Esophagus muscularis mucosa (tissue), 4 donors: Measurements from ENCODE around the gene PIGX. TPM values are rescaled to one million over a fixed set of nuclear protein-coding genes. Genes with fewer than 3 reads are reported as not detected.

ENCODE experiments used
- DNase-seq: peaks from one replicate; pipeline ENCODE4 v3.0.0-alpha.2; 2017; ENCODE audit errors: extremely low spot score
- H3K27ac ChIP-seq, 4 donors: fragments of 200-600 bp; sonication (generic); replicated peaks in 1 of 4; 1 replicate in 3 of 4; 2 replicates in 1 of 4; pipeline ENCODE4 v1.5.1; 2016 to 2019; ENCODE audit warnings: mild to moderate bottlenecking in 1 of 4
- H3K27me3 ChIP-seq, 4 donors: fragments of 200-600 bp; sonication (generic); one replicate each; pipeline versions ENCODE4 v1.5.1 to v1.6.0; 2016 to 2019
- H3K36me3 ChIP-seq, 4 donors: fragments of 200-600 bp; sonication (generic); one replicate each; pipeline ENCODE4 v1.5.1; 2016 to 2019
- H3K4me1 ChIP-seq, 4 donors: fragments of 200-600 bp; sonication (generic); one replicate each; pipeline ENCODE4 v1.5.1; 2016 to 2019
- H3K4me3 ChIP-seq, 4 donors: fragments of 200-600 bp; sonication (generic); 1 replicate in 2 of 4; 2 replicates in 2 of 4; pipeline ENCODE4 v1.5.1; 2016 to 2019; ENCODE audit warnings: mild to moderate bottlenecking in 4 of 4, moderate library complexity in 1 of 4
- H3K9me3 ChIP-seq, 4 donors: fragments of 200-600 bp; sonication (generic); 1 replicate in 3 of 4; 2 replicates in 1 of 4; pipeline ENCODE4 v1.5.1; 2016 to 2019
- CTCF ChIP-seq, 3 experiments: fragments of 200-600 bp in 2 of 3; fragments of 450-650 bp in 1 of 3; sonication (generic) in 2 of 3; IDR thresholded peaks; one replicate each; pipeline ENCODE4 v1.5.1; 2017 to 2019; ENCODE audit warnings: antibody characterized with exemption in 3 of 3, mild to moderate bottlenecking in 2 of 3, moderate library complexity in 1 of 3
- EP300 ChIP-seq: sonication (generic); formaldehyde crosslinking; IDR thresholded peaks from one replicate; pipeline ENCODE4 v1.6.1; 2017; ENCODE audit warnings: antibody characterized with exemption
- POLR2A ChIP-seq: fragments of 450-650 bp; IDR thresholded peaks from one replicate; pipeline ENCODE4 v1.6.1; 2017; ENCODE audit warnings: antibody characterized with exemption, moderate library complexity, mild to moderate bottlenecking, low read depth
- POLR2AphosphoS5 ChIP-seq, 2 donors: sonication (generic); formaldehyde crosslinking; IDR thresholded peaks; one replicate each; pipeline ENCODE4 v1.6.1; 2017; ENCODE audit warnings: antibody characterized with exemption in 2 of 2
- WGBS: methylation state at CpG from one replicate; pipeline ENCODE4 v1.1.5; 2018; 5-methylcytosine and 5-hydroxymethylcytosine counted together
- intact Hi-C: fragments of 100-400 bp; cut with DNase I; formaldehyde crosslinking; loops from one replicate; pipeline ENCODE4 v1.15.1; 2023
- total RNA-seq, 4 donors: library from RNA; depleted of rRNA; stranded (reverse); fragments of >200 nt; gene quantifications; one replicate each; pipeline versions ENCODE4 v1.1.0 to v1.2.1, GENCODE V29; 2016

The PIGX gene
- 10 to 100 TPM; 23.0 to 31.6 (median 25.2) TPM for total RNA-seq

- no peaks in the 10 kb centered on the region for H3K27me3 ChIP-seq
- H3K4me3 ChIP-seq: peak within 1 kb of the TSS; percentile 82 to 96 (median 82)
- WGBS: 0% methylated on average over 6 of the region's 68 CpGs
- peaks cover 13 to 29% (median 22%) of the 10 kb centered on the region in 4 donors for H3K4me1 ChIP-seq
- H3K9me3 ChIP-seq: no peaks in the 10 kb centered on the region
- DNase-seq: peak; percentile 93
- no peaks in the 10 kb centered on the region for H3K36me3 ChIP-seq
- intact Hi-C loops: loop anchor here (2.0 kb wide), 1 partner anchor 29 kb away; no protein-coding TSS in a partner anchor
- TF ChIP-seq CTCF (IDR thresholded peaks at IDR 0.05): peak in 2 of 3 experiments; percentile 13 to 23
- peak; percentile 51 to 79 for TF ChIP-seq POLR2AphosphoS5 (IDR thresholded peaks at IDR 0.05)
- TF ChIP-seq POLR2A: peak; percentile 44
- no peak for TF ChIP-seq EP300
- peak within 1 kb of the TSS; percentile 93 to 96 (median 94) for H3K27ac ChIP-seq
These were observed at the start of gene PIGX, which contains the start of gene CEP19 for GRCh38 chr3:196711838-196712513. PIGX (plus strand) TSS chr3:196712377. CEP19 (minus strand) TSS chr3:196712250; CDS start chr3:196708657, 3,593 bp downstream.

- H3K9me3 ChIP-seq: no peaks in the 10 kb centered on the region
- H3K4me1 ChIP-seq: no peaks in the 10 kb centered on the region
- peak overlapping the region in 1 of 4 donors; percentile 27 for H3K27ac ChIP-seq
- no peak for DNase-seq
- intact Hi-C loops: no loop called here
- H3K27me3 ChIP-seq: no peaks in the 10 kb centered on the region
- H3K36me3 ChIP-seq: peaks cover 0 to 10% (median 5%) of the 10 kb centered on the region in 4 donors
- WGBS: 75% methylated on average over 15 of the region's 15 CpGs
- no peak overlapping the region for H3K4me3 ChIP-seq
- no peak for TF ChIP-seq EP300
- no peak for TF ChIP-seq POLR2A
- TF ChIP-seq CTCF (IDR thresholded peaks at IDR 0.05): no peak
- no peak for TF ChIP-seq POLR2AphosphoS5 (IDR thresholded peaks at IDR 0.05)
These were observed 49.2 kb upstream of the PIGX start for GRCh38 chr3:196662711-196663571.

GRCh38 chr3:196666001-196666867 is 45.9 kb upstream of the PIGX start:
- H3K9me3 ChIP-seq: no peaks in the 10 kb centered on the region
- TF ChIP-seq POLR2AphosphoS5 (IDR thresholded peaks at IDR 0.05) (no peak), CTCF (IDR thresholded peaks at IDR 0.05) (no peak), POLR2A (no peak), EP300 (no peak)
- H3K4me1 ChIP-seq: peaks cover 0 to 1% (median 0%) of the 10 kb centered on the region in 4 donors
- H3K36me3 ChIP-seq: peaks cover 0 to 5% (median 0%) of the 10 kb centered on the region in 4 donors
- intact Hi-C loops: no loop called here
- no peak overlapping the region for H3K27ac ChIP-seq
- no peaks in the 10 kb centered on the region for H3K27me3 ChIP-seq
- DNase-seq: no peak
- H3K4me3 ChIP-seq: no peak overlapping the region
- 54% methylated on average over 23 of the region's 23 CpGs for WGBS

- Histone ChIP-seq H3K27me3 (no peaks in the 10 kb centered on the region), H3K27ac (no peak overlapping the region), H3K4me1 (peaks cover 0 to 4% (median 0%) of the 10 kb centered on the region in 4 donors), H3K9me3 (no peaks in the 10 kb centered on the region), H3K36me3 (no peaks in the 10 kb centered on the region), H3K4me3 (no peak overlapping the region)
- no peak for TF ChIP-seq EP300
- no peak for DNase-seq
- WGBS: 92% methylated on average over 14 of the region's 14 CpGs
- intact Hi-C loops: no loop called here
These were observed 44.9 kb upstream of the PIGX start for GRCh38 chr3:196667056-196667825.
